ENCODE results near the gene GSDME.

- TF ChIP-seq POLR2A (IDR thresholded peaks at IDR 0.05) (no peak), EP300 (IDR thresholded peaks at IDR 0.05) (no peak)
Observed at GRCh38 chr7:24665564-24666294, 91.5 kb downstream of the GSDME start.
